Fibroblast of villous mesenchyme (primary cell): ENCODE measurements around the gene HAUS5. TPM values are rescaled to one million over a fixed set of nuclear protein-coding genes. Genes with fewer than 3 reads are reported as not detected.

Source experiments
- DNase-seq: peaks from one replicate; pipeline ENCODE4 v3.0.0-alpha.2; 2010; ENCODE audit warnings: low read depth
- H3K4me3 ChIP-seq: 2 replicates; pipeline ENCODE4 v1.5.1; 2011; ENCODE audit warnings: low read depth, mild to moderate bottlenecking, low read length
- total RNA-seq: library from RNA; depleted of rRNA; stranded (reverse); fragments of >200 nt; gene quantifications from 2 replicates; pipeline ENCODE4 v1.2.3, GENCODE V29; 2012
- TF ChIP-seq, protein P1 (sequence below): IDR thresholded peaks from 2 replicates; pipeline ENCODE4 v1.5.1; 2012; ENCODE audit warnings: low read depth, mild to moderate bottlenecking, low read length; ENCODE audit not compliant: insufficient read depth

HAUS5 gene
- total RNA-seq, 1 donor: 6.5 TPM

DNA sequence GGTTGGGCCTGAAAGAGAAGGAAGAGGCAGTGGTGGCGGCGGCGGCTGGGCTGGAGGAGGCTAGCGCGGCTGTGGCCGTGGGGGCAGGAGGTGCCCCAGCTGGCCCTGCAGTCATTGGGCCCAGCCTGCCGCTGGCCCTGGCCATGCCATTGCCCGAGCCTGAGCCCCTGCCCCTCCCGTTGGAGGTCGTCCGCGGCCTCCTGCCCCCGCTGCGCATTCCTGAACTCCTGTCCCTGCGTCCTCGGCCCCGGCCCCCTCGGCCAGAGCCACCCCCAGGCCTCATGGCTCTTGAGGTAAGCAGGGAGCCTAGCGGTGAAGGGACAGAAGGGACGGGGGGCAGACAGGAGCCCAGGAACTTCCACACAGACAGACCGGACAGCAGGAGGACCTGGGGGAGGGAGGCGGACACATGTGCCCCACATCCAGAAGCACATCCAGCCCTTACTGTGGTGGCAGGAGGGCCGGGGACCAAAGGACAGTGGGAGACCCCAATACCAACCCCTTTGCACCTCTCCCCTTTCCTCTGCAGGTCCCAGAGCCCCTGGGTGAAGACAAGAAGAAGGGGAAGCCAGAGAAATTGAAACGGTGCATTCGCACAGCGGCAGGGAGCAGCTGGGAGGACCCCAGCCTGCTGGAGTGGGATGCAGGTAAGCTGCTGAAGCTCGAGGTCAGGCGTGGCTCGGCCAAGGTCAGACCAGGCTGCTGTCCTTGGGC is 21.3 kb downstream of the HAUS5 start:
- TF ChIP-seq, protein P1, sequence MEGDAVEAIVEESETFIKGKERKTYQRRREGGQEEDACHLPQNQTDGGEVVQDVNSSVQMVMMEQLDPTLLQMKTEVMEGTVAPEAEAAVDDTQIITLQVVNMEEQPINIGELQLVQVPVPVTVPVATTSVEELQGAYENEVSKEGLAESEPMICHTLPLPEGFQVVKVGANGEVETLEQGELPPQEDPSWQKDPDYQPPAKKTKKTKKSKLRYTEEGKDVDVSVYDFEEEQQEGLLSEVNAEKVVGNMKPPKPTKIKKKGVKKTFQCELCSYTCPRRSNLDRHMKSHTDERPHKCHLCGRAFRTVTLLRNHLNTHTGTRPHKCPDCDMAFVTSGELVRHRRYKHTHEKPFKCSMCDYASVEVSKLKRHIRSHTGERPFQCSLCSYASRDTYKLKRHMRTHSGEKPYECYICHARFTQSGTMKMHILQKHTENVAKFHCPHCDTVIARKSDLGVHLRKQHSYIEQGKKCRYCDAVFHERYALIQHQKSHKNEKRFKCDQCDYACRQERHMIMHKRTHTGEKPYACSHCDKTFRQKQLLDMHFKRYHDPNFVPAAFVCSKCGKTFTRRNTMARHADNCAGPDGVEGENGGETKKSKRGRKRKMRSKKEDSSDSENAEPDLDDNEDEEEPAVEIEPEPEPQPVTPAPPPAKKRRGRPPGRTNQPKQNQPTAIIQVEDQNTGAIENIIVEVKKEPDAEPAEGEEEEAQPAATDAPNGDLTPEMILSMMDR: no peak
- H3K4me3 ChIP-seq: no peak overlapping the region
- DNase-seq: no peak

DNA sequence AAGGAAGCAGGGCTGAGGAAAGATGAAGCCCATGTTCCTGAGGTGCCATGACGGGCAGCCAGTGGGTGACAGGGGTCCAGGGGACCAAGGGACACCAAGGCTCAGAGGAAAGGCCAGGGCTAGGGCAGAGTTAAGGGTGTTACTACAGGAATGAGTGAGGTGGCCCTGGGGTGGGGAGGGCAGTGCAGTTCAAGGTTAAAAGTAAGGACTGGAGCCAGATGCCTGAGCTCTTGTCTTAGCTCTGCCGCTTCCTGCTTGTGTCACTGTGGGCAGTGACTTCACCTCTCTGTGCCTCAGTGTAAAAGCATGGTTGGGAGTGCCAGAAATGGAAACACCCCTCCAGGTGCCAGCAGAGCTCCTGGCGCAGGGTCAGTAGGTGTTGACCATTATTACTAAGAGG is 24.1 kb downstream of the HAUS5 start:
- TF ChIP-seq, protein P1: no peak
- no peak overlapping the region for H3K4me3 ChIP-seq
- no peak for DNase-seq

DNA sequence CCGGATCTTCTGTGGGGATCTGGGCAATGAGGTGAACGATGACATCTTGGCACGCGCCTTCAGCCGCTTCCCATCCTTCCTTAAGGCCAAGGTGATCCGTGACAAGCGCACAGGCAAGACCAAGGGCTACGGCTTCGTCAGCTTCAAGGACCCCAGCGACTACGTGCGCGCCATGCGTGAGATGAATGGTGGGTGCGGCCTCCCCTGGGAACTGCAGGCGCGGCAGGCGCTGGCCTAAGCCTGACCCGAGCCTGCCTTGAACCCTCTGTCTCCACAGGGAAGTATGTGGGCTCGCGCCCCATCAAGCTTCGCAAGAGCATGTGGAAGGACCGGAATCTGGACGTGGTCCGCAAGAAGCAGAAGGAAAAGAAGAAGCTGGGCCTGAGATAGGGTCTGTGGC is 24.6 kb downstream of the HAUS5 start:
- no peak for DNase-seq
- TF ChIP-seq, protein P1: no peak
- H3K4me3 ChIP-seq: no peak overlapping the region

DNA sequence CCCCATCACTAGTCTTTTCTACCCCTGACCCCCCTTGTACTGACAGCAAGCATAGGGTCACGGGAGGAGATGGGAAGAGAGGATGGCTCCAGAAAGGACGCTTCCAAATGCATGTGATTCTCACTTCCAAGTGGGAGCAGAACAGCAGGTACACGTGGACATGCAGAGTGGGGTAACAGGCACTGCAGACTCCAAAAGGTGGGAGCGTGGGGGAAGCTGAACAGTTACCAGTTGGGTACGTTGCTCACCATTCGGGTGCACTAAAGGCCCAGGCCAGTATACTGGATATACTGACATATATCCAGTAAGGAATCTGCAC is 26.7 kb downstream of the HAUS5 start:
- DNase-seq: no peak
- TF ChIP-seq, protein P1: no peak
- no peak overlapping the region for H3K4me3 ChIP-seq

DNA sequence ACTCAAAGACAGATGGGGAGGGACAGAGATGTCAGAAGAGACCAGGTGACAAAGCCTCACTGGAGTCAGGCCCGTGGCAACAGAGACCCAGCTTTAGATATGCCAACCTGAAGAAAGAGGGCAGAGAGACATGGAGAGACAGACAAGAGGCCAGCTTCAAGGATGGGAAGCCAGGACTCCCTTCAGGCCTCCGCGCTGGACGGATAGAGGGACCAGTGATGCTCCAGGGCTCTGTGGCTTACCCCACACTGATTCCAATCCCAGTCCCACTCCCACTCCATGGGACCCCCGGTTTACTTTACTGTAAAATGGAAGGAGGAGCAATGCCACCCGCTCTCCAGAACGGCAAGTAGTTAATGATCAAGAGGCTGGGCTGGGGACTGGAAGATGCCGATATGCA is 27.3 kb downstream of the HAUS5 start:
- TF ChIP-seq, protein P1: no peak
- DNase-seq: no peak
- H3K4me3 ChIP-seq: no peak overlapping the region

DNA sequence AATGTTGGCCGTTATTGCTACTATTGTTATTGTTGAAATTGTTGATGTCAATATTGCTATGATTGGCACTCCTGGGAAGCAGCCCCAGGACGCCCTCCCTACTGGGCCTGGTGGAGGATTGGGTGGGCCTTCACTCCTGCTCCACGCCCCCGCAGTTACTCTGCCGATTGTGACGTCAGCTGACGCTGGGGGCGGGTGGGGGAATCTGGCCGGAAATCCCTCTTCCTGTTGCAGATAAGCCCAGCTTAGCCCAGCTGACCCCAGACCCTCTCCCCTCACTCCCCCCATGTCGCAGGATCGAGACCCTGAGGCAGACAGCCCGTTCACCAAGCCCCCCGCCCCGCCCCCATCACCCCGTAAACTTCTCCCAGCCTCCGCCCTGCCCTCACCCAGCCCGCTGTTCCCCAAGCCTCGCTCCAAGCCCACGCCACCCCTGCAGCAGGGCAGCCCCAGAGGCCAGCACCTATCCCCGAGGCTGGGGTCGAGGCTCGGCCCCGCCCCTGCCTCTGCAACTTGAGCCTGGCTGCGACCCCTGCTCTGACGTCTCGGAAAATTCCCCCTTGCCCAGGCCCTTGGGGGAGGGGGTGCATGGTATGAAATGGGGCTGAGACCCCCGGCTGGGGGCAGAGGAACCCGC is 29.1 kb downstream of the HAUS5 start, which contains the start of gene ETV2:
ETV2 (plus strand) TSS at position 231 of the 637 bp plus-strand sequence. CDS start 716 bp downstream, outside the sequence.
- TF ChIP-seq, protein P1: no peak
- no peak within 1 kb of the TSS for H3K4me3 ChIP-seq
- peak; percentile 57 for DNase-seq
